Measurements from ENCODE around the gene TBL1Y. TPM values are rescaled to one million over a fixed set of nuclear protein-coding genes. Genes with fewer than 3 reads are reported as not detected.

Gene TBL1Y
- total RNA-seq, 2 donors from 2014 or later: 6.9 TPM; not detected in 1

DNA sequence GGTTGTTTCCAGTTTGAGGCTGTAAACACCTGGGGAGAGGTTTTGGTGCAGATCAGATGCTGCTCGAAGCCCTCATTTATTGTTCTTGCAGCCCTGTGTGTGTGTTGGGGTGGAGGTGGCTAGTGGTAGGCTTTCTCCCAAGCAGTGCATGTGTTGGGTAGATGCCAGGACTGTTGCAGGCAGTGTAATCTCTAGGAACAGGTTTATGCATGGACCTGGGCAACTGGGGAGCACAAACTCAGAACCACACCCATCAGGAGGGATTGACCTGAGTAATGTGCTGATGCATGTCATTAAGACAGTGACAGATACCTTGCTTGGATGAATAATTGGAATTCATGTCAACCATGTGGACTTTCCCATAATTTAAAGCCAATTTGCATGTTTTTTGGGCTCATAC is 77.3 kb downstream of the TBL1Y start:
- Histone ChIP-seq H3K36me3 (ENCODE audit: control insufficient read depth, insufficient read depth, low read length) (peaks cover 7% of the 10 kb centered on the region), H3K9me3 (ENCODE audit: control insufficient read depth, low read length) (no peaks in the 10 kb centered on the region), H3K4me1 (ENCODE audit: control insufficient read depth, insufficient read depth, low read length) (no peaks in the 10 kb centered on the region), H3K9ac (ENCODE audit: extremely low read depth, low read length, poor library complexity, severe bottlenecking) (no peak overlapping the region), H3K27ac (ENCODE audit: low read depth, low read length) (no peak overlapping the region), H3K27me3 (ENCODE audit: control insufficient read depth, insufficient read depth, low read length, poor library complexity, severe bottlenecking) (no peaks in the 10 kb centered on the region), H3K4me3 (ENCODE audit: low read length) (no peak overlapping the region)
- no peaks in the 10 kb centered on the region for H3K36me3 Mint-ChIP-seq (ENCODE audit: low read depth)
- 75% methylated on average over 1 of the region's 1 CpG; no CpG with 5 or more reads in 1 of the 2 experiments for WGBS, 2 experiments (ENCODE audit: insufficient coverage in 1 of 2, insufficient read length in 1 of 2)
- TF ChIP-seq, protein P1, sequence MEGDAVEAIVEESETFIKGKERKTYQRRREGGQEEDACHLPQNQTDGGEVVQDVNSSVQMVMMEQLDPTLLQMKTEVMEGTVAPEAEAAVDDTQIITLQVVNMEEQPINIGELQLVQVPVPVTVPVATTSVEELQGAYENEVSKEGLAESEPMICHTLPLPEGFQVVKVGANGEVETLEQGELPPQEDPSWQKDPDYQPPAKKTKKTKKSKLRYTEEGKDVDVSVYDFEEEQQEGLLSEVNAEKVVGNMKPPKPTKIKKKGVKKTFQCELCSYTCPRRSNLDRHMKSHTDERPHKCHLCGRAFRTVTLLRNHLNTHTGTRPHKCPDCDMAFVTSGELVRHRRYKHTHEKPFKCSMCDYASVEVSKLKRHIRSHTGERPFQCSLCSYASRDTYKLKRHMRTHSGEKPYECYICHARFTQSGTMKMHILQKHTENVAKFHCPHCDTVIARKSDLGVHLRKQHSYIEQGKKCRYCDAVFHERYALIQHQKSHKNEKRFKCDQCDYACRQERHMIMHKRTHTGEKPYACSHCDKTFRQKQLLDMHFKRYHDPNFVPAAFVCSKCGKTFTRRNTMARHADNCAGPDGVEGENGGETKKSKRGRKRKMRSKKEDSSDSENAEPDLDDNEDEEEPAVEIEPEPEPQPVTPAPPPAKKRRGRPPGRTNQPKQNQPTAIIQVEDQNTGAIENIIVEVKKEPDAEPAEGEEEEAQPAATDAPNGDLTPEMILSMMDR (conservative IDR thresholded peaks at IDR 0.05): no peak
- H3K9me3 Mint-ChIP-seq: no peaks in the 10 kb centered on the region
- H3K27ac Mint-ChIP-seq: no peak overlapping the region
- H3K27me3 Mint-ChIP-seq (ENCODE audit: insufficient read depth): no peaks in the 10 kb centered on the region
- no peak for DNase-seq
- no peaks in the 10 kb centered on the region for H3K4me1 Mint-ChIP-seq
- H3K4me3 Mint-ChIP-seq: no peak overlapping the region

DNA sequence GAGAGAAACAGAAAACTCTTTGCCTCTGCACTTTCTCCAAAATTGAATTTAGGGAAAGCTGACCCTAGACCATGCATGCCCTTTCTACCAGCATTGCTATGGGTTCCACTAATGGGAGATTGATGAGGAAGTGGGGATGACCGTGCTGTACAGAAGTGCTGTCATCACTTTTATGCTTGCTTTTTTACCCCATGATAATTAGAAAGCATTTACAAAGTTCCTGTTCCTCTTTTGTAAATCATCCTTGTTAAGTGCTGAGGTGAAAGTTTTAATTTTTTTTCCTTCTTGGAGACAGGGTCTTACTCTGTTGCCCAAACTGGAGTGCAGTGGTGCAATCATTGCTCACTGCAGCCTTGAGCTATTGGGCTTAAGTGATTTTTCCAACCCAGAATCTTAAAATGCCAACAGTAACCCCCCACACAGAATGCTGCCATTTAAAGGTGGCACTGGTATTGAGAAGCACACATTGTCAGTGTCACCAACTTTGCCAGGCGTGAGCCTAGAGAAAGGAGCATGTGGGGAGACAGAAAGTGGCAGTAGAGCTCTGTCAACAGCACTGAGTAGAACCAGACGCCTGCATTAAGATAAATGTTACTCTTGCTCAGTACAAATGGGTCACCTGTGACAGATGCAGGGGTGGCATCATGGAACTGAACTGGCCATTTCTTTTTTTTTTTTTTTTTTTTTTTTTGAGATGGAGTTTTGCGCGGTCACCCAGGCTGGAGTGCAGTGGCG is 79.6 kb downstream of the TBL1Y start:
- TF ChIP-seq, protein P1 (conservative IDR thresholded peaks at IDR 0.05): no peak
- Mint-ChIP-seq H3K9me3 (no peaks in the 10 kb centered on the region), H3K4me3 (no peak overlapping the region), H3K36me3 (ENCODE audit: low read depth) (no peaks in the 10 kb centered on the region), H3K4me1 (no peaks in the 10 kb centered on the region), H3K27me3 (ENCODE audit: insufficient read depth) (no peaks in the 10 kb centered on the region), H3K27ac (no peak overlapping the region)
- H3K4me1 ChIP-seq (ENCODE audit: control insufficient read depth, insufficient read depth, low read length): no peaks in the 10 kb centered on the region
- WGBS, 2 experiments (ENCODE audit: insufficient coverage in 1 of 2, insufficient read length in 1 of 2): 93% methylated on average over 3 of the region's 6 CpGs; no CpG with 5 or more reads in 1 of the 2 experiments
- peaks cover 7% of the 10 kb centered on the region for H3K36me3 ChIP-seq (ENCODE audit: control insufficient read depth, insufficient read depth, low read length)
- no peaks in the 10 kb centered on the region for H3K27me3 ChIP-seq (ENCODE audit: control insufficient read depth, insufficient read depth, low read length, poor library complexity, severe bottlenecking)
- H3K27ac ChIP-seq (ENCODE audit: low read depth, low read length): no peak overlapping the region
- no peak overlapping the region for H3K4me3 ChIP-seq (ENCODE audit: low read length)
- H3K9ac ChIP-seq (ENCODE audit: extremely low read depth, low read length, poor library complexity, severe bottlenecking): no peak overlapping the region
- no peaks in the 10 kb centered on the region for H3K9me3 ChIP-seq (ENCODE audit: control insufficient read depth, low read length)
- DNase-seq: no peak

DNA sequence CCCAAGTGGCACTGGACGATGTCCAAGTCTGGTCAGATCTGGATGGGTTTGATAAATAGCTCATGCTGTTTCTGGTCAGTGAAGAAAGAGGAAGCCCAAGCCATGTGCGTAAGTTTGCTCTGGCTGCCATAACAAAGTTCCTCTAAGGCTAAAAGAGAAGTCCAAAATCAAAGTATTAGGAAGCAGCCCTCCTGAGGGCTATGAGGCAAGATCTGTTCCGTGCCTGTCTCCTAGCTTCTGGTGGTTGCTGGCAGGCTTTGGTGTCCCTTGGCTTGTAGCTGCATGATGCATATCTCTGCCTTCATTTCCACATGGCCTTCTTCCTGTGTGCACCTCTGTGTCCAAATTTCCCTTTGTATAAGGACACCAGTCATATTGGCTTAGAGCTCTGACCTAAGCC is 81.5 kb downstream of the TBL1Y start:
- no peaks in the 10 kb centered on the region for H3K27me3 ChIP-seq (ENCODE audit: control insufficient read depth, insufficient read depth, low read length, poor library complexity, severe bottlenecking)
- H3K4me3 ChIP-seq (ENCODE audit: low read length): no peak overlapping the region
- no peaks in the 10 kb centered on the region for H3K27me3 Mint-ChIP-seq (ENCODE audit: insufficient read depth)
- DNase-seq: no peak
- 95% methylated on average over 3 of the region's 3 CpGs; no CpG with 5 or more reads in 1 of the 2 experiments for WGBS, 2 experiments (ENCODE audit: insufficient coverage in 1 of 2, insufficient read length in 1 of 2)
- no peaks in the 10 kb centered on the region for H3K36me3 Mint-ChIP-seq (ENCODE audit: low read depth)
- no peak overlapping the region for H3K9ac ChIP-seq (ENCODE audit: extremely low read depth, low read length, poor library complexity, severe bottlenecking)
- no peak overlapping the region for H3K27ac ChIP-seq (ENCODE audit: low read depth, low read length)
- no peaks in the 10 kb centered on the region for H3K4me1 Mint-ChIP-seq
- TF ChIP-seq, protein P1 (conservative IDR thresholded peaks at IDR 0.05): no peak
- no peaks in the 10 kb centered on the region for H3K4me1 ChIP-seq (ENCODE audit: control insufficient read depth, insufficient read depth, low read length)
- H3K4me3 Mint-ChIP-seq: no peak overlapping the region
- H3K27ac Mint-ChIP-seq: no peak overlapping the region
- H3K9me3 Mint-ChIP-seq: no peaks in the 10 kb centered on the region
- H3K9me3 ChIP-seq (ENCODE audit: control insufficient read depth, low read length): no peaks in the 10 kb centered on the region
- H3K36me3 ChIP-seq (ENCODE audit: control insufficient read depth, insufficient read depth, low read length): peaks cover under 1% of the 10 kb centered on the region
